Neural progenitor cell (in vitro differentiated cells): ENCODE results near the gene CT47A1. TPM values are rescaled to one million over a fixed set of nuclear protein-coding genes. Genes with fewer than 3 reads are reported as not detected.

ENCODE experiments used
- DNase-seq: peaks from one replicate; pipeline ENCODE4 v3.0.0-alpha.2; 2016; ENCODE audit warnings: low spot score
- H2AFZ ChIP-seq: fragments of 200-600 bp; sonication (generic); replicated peaks from 2 replicates; pipeline ENCODE4 v1.6.1; 2016; ENCODE audit warnings: antibody characterized with exemption
- H3F3A ChIP-seq: fragments of 200-600 bp; sonication (generic); 2 replicates; pipeline ENCODE4 v1.6.1; 2016; ENCODE audit warnings: antibody characterized with exemption, low read depth
- H3K27ac ChIP-seq: fragments of 200-600 bp; sonication (generic); 2 replicates; pipeline ENCODE4 v1.5.1; 2016; ENCODE audit warnings: mild to moderate bottlenecking
- H3K27me3 ChIP-seq: fragments of 200-600 bp; sonication (generic); 2 replicates; pipeline ENCODE4 v1.6.1; 2016; ENCODE audit warnings: mild to moderate bottlenecking, moderate library complexity
- H3K36me3 ChIP-seq: fragments of 200-600 bp; sonication (generic); 2 replicates; pipeline ENCODE4 v1.5.1; 2016
- H3K4me1 ChIP-seq: fragments of 200-600 bp; sonication (generic); 2 replicates; pipeline ENCODE4 v1.6.1; 2016; ENCODE audit warnings: mixed run types
- H3K4me2 ChIP-seq: fragments of 200-600 bp; sonication (generic); 2 replicates; pipeline ENCODE4 v1.6.1; 2016
- H3K4me3 ChIP-seq: fragments of 200-600 bp; sonication (generic); 2 replicates; pipeline ENCODE4 v1.5.1; 2016
- H3K79me2 ChIP-seq: fragments of 200-600 bp; sonication (generic); 2 replicates; pipeline ENCODE4 v1.6.1; 2016; ENCODE audit warnings: low read depth
- H3K9ac ChIP-seq: fragments of 200-600 bp; sonication (generic); 2 replicates; pipeline ENCODE4 v1.6.1; 2016
- H3K9me3 ChIP-seq: fragments of 200-600 bp; sonication (generic); 2 replicates; pipeline ENCODE4 v1.5.1; 2016; ENCODE audit warnings: low read depth
- H4K20me1 ChIP-seq: fragments of 200-600 bp; sonication (generic); 2 replicates; pipeline ENCODE4 v1.6.1; 2016; ENCODE audit warnings: low read depth
- H3K27ac Mint-ChIP-seq: 3 replicates; pipeline ENCODE4 v1.8.0; 2021; ENCODE audit warnings: mixed read lengths
- H3K27me3 Mint-ChIP-seq: 2 replicates; pipeline ENCODE4 v1.8.0; 2022; ENCODE audit warnings: low read depth, mild to moderate bottlenecking, inconsistent platforms, moderate library complexity, mixed read lengths; ENCODE audit not compliant: insufficient read depth
- H3K36me3 Mint-ChIP-seq: 3 replicates; pipeline ENCODE4 v1.8.0; 2021; ENCODE audit warnings: mixed read lengths
- H3K4me1 Mint-ChIP-seq: 3 replicates; pipeline ENCODE4 v1.8.0; 2021; ENCODE audit warnings: mixed read lengths
- H3K4me3 Mint-ChIP-seq: 3 replicates; pipeline ENCODE4 v1.8.0; 2021; ENCODE audit warnings: mild to moderate bottlenecking, moderate library complexity, mixed read lengths
- H3K9me3 Mint-ChIP-seq: 3 replicates; pipeline ENCODE4 v1.8.0; 2020; ENCODE audit warnings: mixed read lengths
- EZH2 ChIP-seq: fragments of 200-600 bp; sonication (generic); IDR thresholded peaks from 2 replicates; pipeline ENCODE4 v1.6.1; 2017; ENCODE audit warnings: antibody characterized with exemption, mild to moderate bottlenecking, moderate library complexity
- EZH2phosphoT487 ChIP-seq: fragments of 200-600 bp; sonication (generic); IDR thresholded peaks from 2 replicates; pipeline ENCODE4 v1.6.1; 2017; ENCODE audit warnings: antibody characterized with exemption
- total RNA-seq: library from RNA; depleted of rRNA; stranded (reverse); fragments of >200 nt; gene quantifications from 2 replicates; pipeline ENCODE4 v1.2.3, GENCODE V29; 2015; ENCODE audit warnings: low replicate concordance
- TF ChIP-seq, protein P1 (sequence below): fragments of 200-600 bp; sonication (generic); IDR thresholded peaks from 2 replicates; pipeline ENCODE4 v1.5.1; 2017; ENCODE audit warnings: antibody characterized with exemption, mild to moderate bottlenecking

The CT47A1 gene
- total RNA-seq, 1 donor from 2014 or later: not detected

GRCh38 chrX:121014826-121015225, 29.3 kb upstream of the CT47A1 start:
- H3K4me1 Mint-ChIP-seq: no peaks in the 10 kb centered on the region
- H3K4me3 Mint-ChIP-seq: no peak overlapping the region
- H3K36me3 Mint-ChIP-seq: no peaks in the 10 kb centered on the region
- Histone ChIP-seq H3K9ac (no peak overlapping the region), H3K36me3 (no peaks in the 10 kb centered on the region), H3K9me3 (no peaks in the 10 kb centered on the region), H3K79me2 (no peaks in the 10 kb centered on the region), H3K4me1 (no peaks in the 10 kb centered on the region), H3K27me3 (no peaks in the 10 kb centered on the region), H3K4me3 (no peak overlapping the region), H3K27ac (no peak overlapping the region), H4K20me1 (no peaks in the 10 kb centered on the region), H3F3A (no peaks in the 10 kb centered on the region), H3K4me2 (no peak overlapping the region), H2AFZ (no peak overlapping the region)
- no peak for DNase-seq
- no peaks in the 10 kb centered on the region for H3K27me3 Mint-ChIP-seq
- no peaks in the 10 kb centered on the region for H3K9me3 Mint-ChIP-seq
- TF ChIP-seq, protein P1, sequence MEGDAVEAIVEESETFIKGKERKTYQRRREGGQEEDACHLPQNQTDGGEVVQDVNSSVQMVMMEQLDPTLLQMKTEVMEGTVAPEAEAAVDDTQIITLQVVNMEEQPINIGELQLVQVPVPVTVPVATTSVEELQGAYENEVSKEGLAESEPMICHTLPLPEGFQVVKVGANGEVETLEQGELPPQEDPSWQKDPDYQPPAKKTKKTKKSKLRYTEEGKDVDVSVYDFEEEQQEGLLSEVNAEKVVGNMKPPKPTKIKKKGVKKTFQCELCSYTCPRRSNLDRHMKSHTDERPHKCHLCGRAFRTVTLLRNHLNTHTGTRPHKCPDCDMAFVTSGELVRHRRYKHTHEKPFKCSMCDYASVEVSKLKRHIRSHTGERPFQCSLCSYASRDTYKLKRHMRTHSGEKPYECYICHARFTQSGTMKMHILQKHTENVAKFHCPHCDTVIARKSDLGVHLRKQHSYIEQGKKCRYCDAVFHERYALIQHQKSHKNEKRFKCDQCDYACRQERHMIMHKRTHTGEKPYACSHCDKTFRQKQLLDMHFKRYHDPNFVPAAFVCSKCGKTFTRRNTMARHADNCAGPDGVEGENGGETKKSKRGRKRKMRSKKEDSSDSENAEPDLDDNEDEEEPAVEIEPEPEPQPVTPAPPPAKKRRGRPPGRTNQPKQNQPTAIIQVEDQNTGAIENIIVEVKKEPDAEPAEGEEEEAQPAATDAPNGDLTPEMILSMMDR: no peak
- TF ChIP-seq EZH2phosphoT487: no peak
- TF ChIP-seq EZH2: no peak
- peak overlapping the region; percentile 29 for H3K27ac Mint-ChIP-seq

DNA sequence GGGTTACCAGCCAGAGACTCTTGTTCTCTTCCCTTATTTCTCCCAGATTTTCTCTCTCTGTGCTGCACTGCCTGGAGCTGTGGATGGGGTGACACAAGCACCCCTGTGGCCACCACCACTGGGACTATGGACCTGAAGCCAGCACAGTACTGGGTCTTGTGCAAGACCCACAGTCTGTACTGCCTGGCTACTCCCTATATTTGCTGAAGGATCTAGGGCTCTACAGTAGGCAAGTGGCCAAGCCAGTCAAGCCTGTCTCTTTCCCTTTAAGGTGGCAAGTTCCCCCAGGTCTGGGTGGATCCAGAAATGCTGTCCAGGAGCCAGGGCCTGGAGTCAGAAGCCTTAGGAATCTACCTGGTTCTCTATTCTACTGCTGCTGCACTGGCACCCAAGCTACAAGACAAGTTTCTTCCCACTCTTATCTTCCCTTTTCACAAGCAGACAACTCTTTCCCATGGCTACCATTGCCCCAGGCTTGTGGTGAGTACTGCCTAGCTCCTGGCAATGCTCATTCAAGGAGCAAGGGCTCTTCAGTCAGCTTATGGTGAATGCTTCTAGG, 28.4 kb upstream of the CT47A1 start:
- no peak for DNase-seq
- Histone ChIP-seq H3K27ac (no peak overlapping the region), H3K79me2 (no peaks in the 10 kb centered on the region), H2AFZ (no peak overlapping the region), H3F3A (no peaks in the 10 kb centered on the region), H3K4me1 (no peaks in the 10 kb centered on the region), H3K4me2 (no peak overlapping the region), H3K9me3 (no peaks in the 10 kb centered on the region), H3K4me3 (no peak overlapping the region), H3K9ac (no peak overlapping the region), H4K20me1 (no peaks in the 10 kb centered on the region), H3K27me3 (no peaks in the 10 kb centered on the region), H3K36me3 (no peaks in the 10 kb centered on the region)
- Mint-ChIP-seq H3K27me3 (no peaks in the 10 kb centered on the region), H3K9me3 (no peaks in the 10 kb centered on the region), H3K4me1 (no peaks in the 10 kb centered on the region), H3K27ac (no peak overlapping the region), H3K36me3 (no peaks in the 10 kb centered on the region), H3K4me3 (no peak overlapping the region)
- TF ChIP-seq, protein P1: no peak
- TF ChIP-seq EZH2phosphoT487 (no peak), EZH2 (no peak)

DNA sequence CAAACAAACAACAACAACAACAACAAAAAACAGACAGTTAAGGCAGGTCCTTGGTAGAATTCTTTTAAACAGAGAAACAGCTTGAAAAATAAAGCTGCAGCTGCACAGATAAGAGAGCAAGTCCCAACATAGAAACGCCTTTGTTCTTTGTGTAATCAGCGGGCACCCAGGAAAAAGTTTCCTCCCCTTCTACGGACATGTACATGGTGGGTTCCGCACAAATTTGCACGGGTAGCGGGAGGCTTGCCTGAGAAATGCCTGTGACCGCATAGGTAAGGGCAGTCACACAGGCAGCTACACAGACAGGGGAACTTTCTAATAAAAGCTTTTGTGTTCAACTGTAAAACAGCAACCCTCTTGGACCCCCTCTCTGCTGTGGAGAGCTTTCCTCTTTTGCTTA, 25.7 kb upstream of the CT47A1 start:
- no peaks in the 10 kb centered on the region for H3K36me3 Mint-ChIP-seq
- H3K27ac Mint-ChIP-seq: no peak overlapping the region
- H3K27me3 Mint-ChIP-seq: no peaks in the 10 kb centered on the region
- no peak overlapping the region for H3K4me3 Mint-ChIP-seq
- no peaks in the 10 kb centered on the region for H3K9me3 Mint-ChIP-seq
- H3K27ac ChIP-seq: no peak overlapping the region
- H3K4me3 ChIP-seq: no peak overlapping the region
- TF ChIP-seq EZH2 (no peak), EZH2phosphoT487 (no peak)
- TF ChIP-seq, protein P1: no peak
- H3K36me3 ChIP-seq: no peaks in the 10 kb centered on the region
- no peaks in the 10 kb centered on the region for H3K79me2 ChIP-seq
- no peak overlapping the region for H3K9ac ChIP-seq
- H3K4me1 ChIP-seq: no peaks in the 10 kb centered on the region
- no peaks in the 10 kb centered on the region for H4K20me1 ChIP-seq
- DNase-seq: no peak
- no peaks in the 10 kb centered on the region for H3K9me3 ChIP-seq
- H3K27me3 ChIP-seq: no peaks in the 10 kb centered on the region
- H2AFZ ChIP-seq: peak overlapping the region; percentile 50
- no peaks in the 10 kb centered on the region for H3K4me1 Mint-ChIP-seq
- H3K4me2 ChIP-seq: no peak overlapping the region
- no peaks in the 10 kb centered on the region for H3F3A ChIP-seq
